ENCODE results near the gene RABGGTA.

The RABGGTA gene

DNA sequence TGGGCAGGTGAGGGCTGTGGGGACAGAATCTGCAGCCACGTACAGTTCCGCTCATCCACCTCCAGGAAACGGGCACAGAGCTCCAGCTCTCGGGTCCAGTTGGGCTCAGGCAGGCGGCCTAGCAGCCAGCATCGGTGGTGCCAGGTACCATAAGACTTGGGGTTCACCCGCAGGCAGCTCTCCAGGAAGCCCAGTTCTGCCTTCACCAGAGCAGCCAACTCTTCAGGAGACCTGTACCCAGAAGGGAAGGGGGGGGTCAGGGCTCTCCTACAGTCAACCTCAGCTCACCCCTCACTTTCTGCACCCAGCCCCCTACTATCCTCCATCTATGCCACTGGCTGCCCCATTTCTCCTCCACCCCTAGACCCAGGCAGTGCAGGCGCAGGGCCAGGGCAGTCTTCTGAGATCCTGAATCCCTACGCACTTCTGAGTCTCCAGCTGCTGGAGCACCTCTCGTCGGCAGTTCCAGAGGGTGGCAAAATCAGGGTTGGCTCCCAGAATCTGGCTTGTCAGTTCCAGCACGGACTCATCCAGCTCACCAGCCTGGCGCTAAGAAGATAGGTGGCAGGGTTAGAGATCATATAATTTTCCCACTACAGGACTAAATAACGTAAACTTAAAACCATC, 1.4 kb downstream of the RABGGTA start:
- H3K36me3 ChIP-seq (ENCODE audit: control insufficient read depth, insufficient read depth, low read length): no peaks in the 10 kb centered on the region
- peak overlapping the region; percentile 93 for H3K27ac ChIP-seq
- H3K4me2 ChIP-seq (ENCODE audit: low read length): no peak overlapping the region
- H3K9me3 ChIP-seq (ENCODE audit: control insufficient read depth, low read length): no peaks in the 10 kb centered on the region
- H3K9ac ChIP-seq: no peak overlapping the region
- peaks cover 11% of the 10 kb centered on the region for H3K4me1 ChIP-seq
- H3K4me3 ChIP-seq (ENCODE audit: low read depth, low read length): no peak overlapping the region
- H2AFZ ChIP-seq: no peak overlapping the region
- H3K27me3 ChIP-seq (ENCODE audit: control insufficient read depth, insufficient read depth, low read length): no peaks in the 10 kb centered on the region
- H3K79me2 ChIP-seq: peaks cover 1% of the 10 kb centered on the region
- TF ChIP-seq, protein P1, sequence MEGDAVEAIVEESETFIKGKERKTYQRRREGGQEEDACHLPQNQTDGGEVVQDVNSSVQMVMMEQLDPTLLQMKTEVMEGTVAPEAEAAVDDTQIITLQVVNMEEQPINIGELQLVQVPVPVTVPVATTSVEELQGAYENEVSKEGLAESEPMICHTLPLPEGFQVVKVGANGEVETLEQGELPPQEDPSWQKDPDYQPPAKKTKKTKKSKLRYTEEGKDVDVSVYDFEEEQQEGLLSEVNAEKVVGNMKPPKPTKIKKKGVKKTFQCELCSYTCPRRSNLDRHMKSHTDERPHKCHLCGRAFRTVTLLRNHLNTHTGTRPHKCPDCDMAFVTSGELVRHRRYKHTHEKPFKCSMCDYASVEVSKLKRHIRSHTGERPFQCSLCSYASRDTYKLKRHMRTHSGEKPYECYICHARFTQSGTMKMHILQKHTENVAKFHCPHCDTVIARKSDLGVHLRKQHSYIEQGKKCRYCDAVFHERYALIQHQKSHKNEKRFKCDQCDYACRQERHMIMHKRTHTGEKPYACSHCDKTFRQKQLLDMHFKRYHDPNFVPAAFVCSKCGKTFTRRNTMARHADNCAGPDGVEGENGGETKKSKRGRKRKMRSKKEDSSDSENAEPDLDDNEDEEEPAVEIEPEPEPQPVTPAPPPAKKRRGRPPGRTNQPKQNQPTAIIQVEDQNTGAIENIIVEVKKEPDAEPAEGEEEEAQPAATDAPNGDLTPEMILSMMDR (IDR thresholded peaks at IDR 0.05): no peak

DNA sequence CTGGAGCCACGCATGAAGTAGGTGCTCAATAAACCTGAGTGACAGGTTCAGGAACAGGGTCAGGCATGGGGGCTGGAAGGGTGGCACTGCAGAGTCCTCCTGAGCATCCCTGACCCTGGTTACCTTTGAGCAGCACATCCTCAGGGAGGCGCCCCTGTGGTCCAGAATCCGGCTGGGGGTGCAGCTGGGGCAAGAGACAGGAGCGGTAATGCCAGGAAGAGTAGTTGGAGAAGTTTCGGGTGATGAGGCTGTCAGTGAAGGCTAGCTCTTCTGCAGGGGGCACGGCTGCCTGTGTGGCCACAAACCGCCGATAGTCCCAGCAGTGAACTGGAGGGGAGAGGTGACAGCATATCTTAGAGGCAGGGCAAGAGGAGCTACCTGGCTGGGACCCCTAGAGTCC, 2.0 kb downstream of the RABGGTA start:
- Histone ChIP-seq H3K36me3 (ENCODE audit: control insufficient read depth, insufficient read depth, low read length) (no peaks in the 10 kb centered on the region), H3K27ac (no peak overlapping the region)

DNA sequence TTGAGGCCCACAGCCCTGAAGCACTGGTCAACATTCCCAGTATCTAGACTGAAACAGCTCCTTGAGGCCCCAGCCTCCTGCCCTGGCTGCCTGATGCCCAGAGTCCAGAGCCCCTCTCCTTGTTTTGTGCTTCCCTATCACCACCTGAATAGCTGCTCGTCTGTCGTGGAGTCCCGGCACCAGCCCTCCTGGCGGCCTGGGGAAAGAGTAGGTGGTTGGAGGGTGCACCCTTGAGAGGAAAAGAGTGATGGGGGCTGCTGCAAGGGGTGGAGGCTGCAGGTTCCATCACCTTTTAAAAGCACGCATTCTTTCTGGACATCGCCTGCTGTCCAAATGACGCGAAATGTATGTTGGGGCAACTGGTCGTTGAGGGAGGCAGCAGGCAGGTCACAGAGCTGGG, 3.2 kb downstream of the RABGGTA start:
- Histone ChIP-seq H2AFZ (no peak overlapping the region), H3K4me3 (ENCODE audit: low read depth, low read length) (no peak overlapping the region), H3K9me3 (ENCODE audit: control insufficient read depth, low read length) (no peaks in the 10 kb centered on the region), H3K27ac (no peak overlapping the region), H3K9ac (no peak overlapping the region), H3K79me2 (no peaks in the 10 kb centered on the region), H3K4me1 (peaks cover 11% of the 10 kb centered on the region), H3K27me3 (ENCODE audit: control insufficient read depth, insufficient read depth, low read length) (no peaks in the 10 kb centered on the region), H3K36me3 (ENCODE audit: control insufficient read depth, insufficient read depth, low read length) (no peaks in the 10 kb centered on the region), H3K4me2 (ENCODE audit: low read length) (no peak overlapping the region)
- TF ChIP-seq, protein P1 (IDR thresholded peaks at IDR 0.05): no peak

More for the DNA sequence above, 2.0 kb downstream of the RABGGTA start:
- H3K9ac ChIP-seq: no peak overlapping the region
- TF ChIP-seq, protein P1 (IDR thresholded peaks at IDR 0.05): no peak
- no peaks in the 10 kb centered on the region for H3K79me2 ChIP-seq
- peaks cover 11% of the 10 kb centered on the region for H3K4me1 ChIP-seq
- H2AFZ ChIP-seq: no peak overlapping the region
- H3K4me3 ChIP-seq (ENCODE audit: low read depth, low read length): no peak overlapping the region
- H3K4me2 ChIP-seq (ENCODE audit: low read length): no peak overlapping the region
- no peaks in the 10 kb centered on the region for H3K27me3 ChIP-seq (ENCODE audit: control insufficient read depth, insufficient read depth, low read length)
- H3K9me3 ChIP-seq (ENCODE audit: control insufficient read depth, low read length): no peaks in the 10 kb centered on the region

DNA sequence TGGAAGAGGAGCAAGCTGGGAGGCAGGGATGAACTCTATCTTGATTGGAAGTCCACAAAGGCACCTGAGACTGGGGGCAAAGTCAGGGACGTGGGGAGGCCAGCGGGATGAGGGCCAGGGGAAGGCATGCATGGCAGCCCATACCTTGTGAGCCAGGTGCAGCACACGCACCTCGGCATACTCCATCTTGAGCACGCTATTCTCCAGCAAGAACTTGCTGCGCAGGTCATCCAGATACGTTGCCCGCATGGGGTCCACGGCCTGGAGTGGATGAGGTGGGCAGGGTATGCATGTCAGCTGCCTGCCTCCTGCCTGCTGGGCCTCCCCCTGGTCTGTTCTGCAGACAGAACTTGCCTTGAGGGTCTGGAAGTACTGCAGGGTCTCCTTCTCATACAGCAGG, 3.9 kb downstream of the RABGGTA start:
- Histone ChIP-seq H3K79me2 (no peaks in the 10 kb centered on the region), H3K27me3 (ENCODE audit: control insufficient read depth, insufficient read depth, low read length) (no peaks in the 10 kb centered on the region), H2AFZ (no peak overlapping the region), H3K27ac (no peak overlapping the region), H3K9ac (no peak overlapping the region), H3K36me3 (ENCODE audit: control insufficient read depth, insufficient read depth, low read length) (no peaks in the 10 kb centered on the region), H3K4me3 (ENCODE audit: low read depth, low read length) (no peak overlapping the region), H3K4me1 (peaks cover 11% of the 10 kb centered on the region), H3K9me3 (ENCODE audit: control insufficient read depth, low read length) (no peaks in the 10 kb centered on the region), H3K4me2 (ENCODE audit: low read length) (no peak overlapping the region)
- TF ChIP-seq, protein P1 (IDR thresholded peaks at IDR 0.05): no peak
